ENCODE data around the gene ACTL8.

DNA sequence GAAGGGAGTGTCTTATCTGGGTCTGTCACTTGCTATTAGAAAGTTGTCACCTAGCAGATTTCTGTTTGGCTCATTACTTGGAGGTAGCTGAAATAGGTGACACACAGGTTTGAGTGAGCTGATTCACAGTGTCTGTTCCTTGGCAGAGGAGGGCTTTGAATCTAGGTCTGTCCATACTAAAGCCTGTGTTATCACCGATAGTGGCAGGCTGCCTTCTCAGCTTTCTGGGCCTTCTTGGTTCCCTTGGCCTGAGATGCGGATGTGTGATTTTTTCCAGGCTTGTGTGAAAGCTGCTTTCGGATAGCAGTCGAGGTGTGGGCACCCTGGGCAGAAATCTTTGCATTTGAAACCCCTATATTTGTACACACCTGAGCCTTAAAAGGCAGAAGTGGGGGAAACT lies 73.9 kb downstream of the ACTL8 start:
- TF ChIP-seq, protein P1, sequence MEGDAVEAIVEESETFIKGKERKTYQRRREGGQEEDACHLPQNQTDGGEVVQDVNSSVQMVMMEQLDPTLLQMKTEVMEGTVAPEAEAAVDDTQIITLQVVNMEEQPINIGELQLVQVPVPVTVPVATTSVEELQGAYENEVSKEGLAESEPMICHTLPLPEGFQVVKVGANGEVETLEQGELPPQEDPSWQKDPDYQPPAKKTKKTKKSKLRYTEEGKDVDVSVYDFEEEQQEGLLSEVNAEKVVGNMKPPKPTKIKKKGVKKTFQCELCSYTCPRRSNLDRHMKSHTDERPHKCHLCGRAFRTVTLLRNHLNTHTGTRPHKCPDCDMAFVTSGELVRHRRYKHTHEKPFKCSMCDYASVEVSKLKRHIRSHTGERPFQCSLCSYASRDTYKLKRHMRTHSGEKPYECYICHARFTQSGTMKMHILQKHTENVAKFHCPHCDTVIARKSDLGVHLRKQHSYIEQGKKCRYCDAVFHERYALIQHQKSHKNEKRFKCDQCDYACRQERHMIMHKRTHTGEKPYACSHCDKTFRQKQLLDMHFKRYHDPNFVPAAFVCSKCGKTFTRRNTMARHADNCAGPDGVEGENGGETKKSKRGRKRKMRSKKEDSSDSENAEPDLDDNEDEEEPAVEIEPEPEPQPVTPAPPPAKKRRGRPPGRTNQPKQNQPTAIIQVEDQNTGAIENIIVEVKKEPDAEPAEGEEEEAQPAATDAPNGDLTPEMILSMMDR (conservative IDR thresholded peaks at IDR 0.05 in 1 of 2, IDR thresholded peaks at IDR 0.05 in 1 of 2; ENCODE audit: low read depth in 1 of 2, low read length in 2 of 2), result no peak
- no peak for TF ChIP-seq EZH2 (IDR thresholded peaks at IDR 0.05; ENCODE audit: low read length, missing control alignments)
